H9 (cell line): Measurements from ENCODE around the gene POC1B. TPM values are rescaled to one million over a fixed set of nuclear protein-coding genes. Genes with fewer than 3 reads are reported as not detected.

Experiments used
- DNase-seq: peaks from one replicate; pipeline ENCODE4 v3.0.0-alpha.2; 2017
- H2AFZ ChIP-seq: one replicate; pipeline ENCODE4 v1.6.1; 2013; ENCODE audit warnings: mild to moderate bottlenecking, low read length, control low read depth, moderate library complexity
- H2AK5ac ChIP-seq: 2 replicates; pipeline ENCODE4 v1.6.1; 2013; ENCODE audit warnings: low read length, control low read depth, mixed read lengths; ENCODE audit not compliant: insufficient read length
- H2BK120ac ChIP-seq: one replicate; pipeline ENCODE4 v1.6.1; 2013; ENCODE audit warnings: low read depth, mild to moderate bottlenecking, low read length, control low read depth, inconsistent platforms; ENCODE audit not compliant: poor library complexity, severe bottlenecking
- H2BK12ac ChIP-seq: 2 replicates; pipeline ENCODE4 v1.6.1; 2013; ENCODE audit warnings: low read length, control low read depth, mixed read lengths, low read depth; ENCODE audit not compliant: insufficient read length
- H2BK15ac ChIP-seq: 2 replicates; pipeline ENCODE4 v1.6.1; 2013; ENCODE audit warnings: low read depth, low read length, control low read depth
- H2BK20ac ChIP-seq: one replicate; pipeline ENCODE4 v1.6.1; 2013; ENCODE audit warnings: low read depth, mild to moderate bottlenecking, low read length, control low read depth, inconsistent platforms; ENCODE audit not compliant: poor library complexity, severe bottlenecking
- H2BK5ac ChIP-seq: 2 replicates; pipeline ENCODE4 v1.6.1; 2013; ENCODE audit warnings: low read length, control low read depth, mixed read lengths; ENCODE audit not compliant: insufficient read length
- H3K14ac ChIP-seq: 2 replicates; pipeline ENCODE4 v1.6.1; 2013; ENCODE audit warnings: low read length, control low read depth; ENCODE audit not compliant: insufficient read depth
- H3K18ac ChIP-seq: 2 replicates; pipeline ENCODE4 v1.6.1; 2013; ENCODE audit warnings: low read depth, mild to moderate bottlenecking, mixed read lengths, low read length, control low read depth; ENCODE audit not compliant: insufficient read length
- H3K23ac ChIP-seq: 2 replicates; pipeline ENCODE4 v1.6.1; 2013; ENCODE audit warnings: low read length, control low read depth, mixed read lengths, low read depth; ENCODE audit not compliant: insufficient read length
- H3K23me2 ChIP-seq: 2 replicates; pipeline ENCODE4 v1.6.1; 2013; ENCODE audit warnings: low read depth, mild to moderate bottlenecking, mixed read lengths, low read length, control low read depth; ENCODE audit not compliant: insufficient read length, poor library complexity, severe bottlenecking
- H3K27ac ChIP-seq: 2 replicates; pipeline ENCODE4 v1.5.1; 2013; ENCODE audit warnings: low read length, control low read depth, mixed read lengths, low read depth; ENCODE audit not compliant: insufficient read length
- H3K27me3 ChIP-seq: 2 replicates; pipeline ENCODE4 v1.6.1; 2013; ENCODE audit warnings: low read length, control low read depth, inconsistent platforms; ENCODE audit not compliant: insufficient read depth
- H3K4ac ChIP-seq: 2 replicates; pipeline ENCODE4 v1.6.1; 2013; ENCODE audit warnings: low read depth, mild to moderate bottlenecking, control low read depth, inconsistent platforms, low read length, moderate library complexity
- H3K4me1 ChIP-seq: 2 replicates; pipeline ENCODE4 v1.6.1; 2013; ENCODE audit warnings: low read length, control low read depth, inconsistent platforms; ENCODE audit not compliant: insufficient read depth
- H3K4me2 ChIP-seq: 2 replicates; pipeline ENCODE4 v1.6.1; 2013; ENCODE audit warnings: low read length, control low read depth, mixed read lengths; ENCODE audit not compliant: insufficient read length, insufficient read depth
- H3K56ac ChIP-seq: 2 replicates; pipeline ENCODE4 v1.6.1; 2013; ENCODE audit warnings: low read depth, mild to moderate bottlenecking, mixed read lengths, low read length, control low read depth; ENCODE audit not compliant: insufficient read length
- H3K79me1 ChIP-seq: 2 replicates; pipeline ENCODE4 v1.6.1; 2013; ENCODE audit warnings: low read depth, mild to moderate bottlenecking, moderate library complexity, low read length, control low read depth, inconsistent platforms; ENCODE audit not compliant: insufficient read depth, poor library complexity, severe bottlenecking
- H3K79me2 ChIP-seq: 2 replicates; pipeline ENCODE4 v1.6.1; 2013; ENCODE audit warnings: low read length, control low read depth, inconsistent platforms; ENCODE audit not compliant: insufficient read depth
- H3K9ac ChIP-seq: 2 replicates; pipeline ENCODE4 v1.6.1; 2013; ENCODE audit warnings: low read length, control low read depth, mixed read lengths; ENCODE audit not compliant: insufficient read length; ENCODE audit errors: extremely low read depth
- H3K9me3 ChIP-seq: one replicate; pipeline ENCODE4 v1.6.1; 2013; ENCODE audit warnings: low read depth, low read length, inconsistent platforms; ENCODE audit not compliant: control insufficient read depth
- H3T11ph ChIP-seq: one replicate; pipeline ENCODE4 v1.6.1; 2013; ENCODE audit warnings: mild to moderate bottlenecking, low read length, control low read depth, inconsistent platforms
- H4K20me1 ChIP-seq: one replicate; pipeline ENCODE4 v1.6.1; 2013; ENCODE audit not compliant: control insufficient read depth, insufficient read length, insufficient read depth
- H4K5ac ChIP-seq: 2 replicates; pipeline ENCODE4 v1.6.1; 2013; ENCODE audit warnings: low read depth, mild to moderate bottlenecking, mixed read lengths, low read length, control low read depth; ENCODE audit not compliant: insufficient read length
- H4K8ac ChIP-seq: replicated peaks from 2 replicates; pipeline ENCODE4 v1.6.1; 2013; ENCODE audit warnings: low read length, control low read depth, mixed read lengths, low read depth; ENCODE audit not compliant: insufficient read length
- H4K91ac ChIP-seq: 2 replicates; pipeline ENCODE4 v1.6.1; 2013; ENCODE audit warnings: low read depth, mild to moderate bottlenecking, moderate library complexity, mixed read lengths, low read length, control low read depth; ENCODE audit not compliant: insufficient read length
- H3K27ac Mint-ChIP-seq, 3 experiments: 2 replicates in 2 of 3; 3 replicates in 1 of 3; pipeline ENCODE4 v1.8.0; 2020 to 2021; ENCODE audit warnings: mixed read lengths in 3 of 3, mild to moderate bottlenecking in 1 of 3, moderate library complexity in 1 of 3
- H3K27me3 Mint-ChIP-seq: 2 replicates; pipeline ENCODE4 v1.8.0; 2021; ENCODE audit warnings: low read depth, mild to moderate bottlenecking, moderate library complexity, mixed read lengths
- H3K36me3 Mint-ChIP-seq, 3 experiments: 2 replicates in 2 of 3; 3 replicates in 1 of 3; pipeline ENCODE4 v1.8.0; 2020 to 2021; ENCODE audit warnings: low read depth in 3 of 3, mixed read lengths in 3 of 3; ENCODE audit not compliant: insufficient read depth in 1 of 3
- H3K4me1 Mint-ChIP-seq, 2 experiments: 2 replicates each; pipeline ENCODE4 v1.8.0; 2020; ENCODE audit warnings: mixed read lengths in 2 of 2
- H3K4me3 Mint-ChIP-seq, 2 experiments: 2 replicates in 1 of 2; 3 replicates in 1 of 2; pipeline ENCODE4 v1.8.0; 2020 to 2021; ENCODE audit warnings: mild to moderate bottlenecking in 2 of 2, mixed read lengths in 2 of 2, moderate library complexity in 1 of 2
- H3K9me3 Mint-ChIP-seq, 2 experiments: 2 replicates in 1 of 2; 3 replicates in 1 of 2; pipeline ENCODE4 v1.8.0; 2020; ENCODE audit warnings: mild to moderate bottlenecking in 2 of 2, mixed read lengths in 2 of 2, moderate library complexity in 1 of 2
- CTCF ChIP-seq: fragments of 200-600 bp; sonication (generic); conservative IDR thresholded peaks from 3 replicates; pipeline ENCODE4 v1.8.0; 2021; ENCODE audit warnings: antibody characterized with exemption, mild to moderate bottlenecking
- WGBS: extraction: QIAGEN DNeasy Blood & Tissue Kit; methylation state at CpG from one replicate; pipeline ENCODE4 v1.1.7; 2013; ENCODE audit warnings: missing lambda C conversion rate, low lambda C conversion rate, mixed read lengths; ENCODE audit not compliant: insufficient read length; ENCODE audit errors: extremely low coverage; 5-methylcytosine and 5-hydroxymethylcytosine counted together
- total RNA-seq: library from RNA; stranded (reverse); gene quantifications from 2 replicates; pipeline ENCODE4 v1.2.1, GENCODE V29; 2021

The POC1B gene
- total RNA-seq, 1 experiment from 2014 or later, result 12.5 TPM

- no peak overlapping the region for H3K27ac ChIP-seq
- no peak overlapping the region for H2AFZ ChIP-seq
- WGBS, result no CpG with 5 or more reads among the region's 3 CpGs
- Mint-ChIP-seq H3K27me3 (no peaks in the 10 kb centered on the region), H3K27ac (no peak overlapping the region), H3K4me1 (peaks cover 5 to 9% of the 10 kb centered on the region in 2 experiments), H3K36me3 (peaks cover 0 to 5% (median 2%) of the 10 kb centered on the region in 3 experiments; a peak in 4 of 7 replicates), H3K4me3 (no peak overlapping the region), H3K9me3 (no peaks in the 10 kb centered on the region)
- H3K14ac ChIP-seq, result no peak overlapping the region
- no peak overlapping the region for H2BK5ac ChIP-seq
- H4K5ac ChIP-seq, result no peak overlapping the region
- H3K79me2 ChIP-seq, result no peaks in the 10 kb centered on the region
- TF ChIP-seq CTCF, result no peak
- no peaks in the 10 kb centered on the region; the same call in 1 of the 2 replicates for H3K4me1 ChIP-seq
- no peak overlapping the region for H2AK5ac ChIP-seq
- H3K4ac ChIP-seq, result no peak overlapping the region
- H3K9me3 ChIP-seq, result no peaks in the 10 kb centered on the region
- peaks cover 2% of the 10 kb centered on the region for H3K79me1 ChIP-seq
- H3K9ac ChIP-seq, result no peak overlapping the region
- no peak overlapping the region for H2BK20ac ChIP-seq
- no peak overlapping the region for H2BK15ac ChIP-seq
- no peak overlapping the region for H3K23ac ChIP-seq
- H3K23me2 ChIP-seq, result no peaks in the 10 kb centered on the region
- no peak overlapping the region for H4K91ac ChIP-seq
- no peak for DNase-seq
- no peak overlapping the region for H2BK12ac ChIP-seq
- no peak overlapping the region for H2BK120ac ChIP-seq
- H3K56ac ChIP-seq, result no peak overlapping the region
- H3T11ph ChIP-seq, result no peak overlapping the region
- H4K8ac ChIP-seq, result no peak overlapping the region
- no peak overlapping the region for H3K18ac ChIP-seq
- no peaks in the 10 kb centered on the region for H3K27me3 ChIP-seq
- H4K20me1 ChIP-seq, result no peaks in the 10 kb centered on the region
- H3K4me2 ChIP-seq, result no peak overlapping the region
These were observed 8.1 kb downstream of the POC1B start for GRCh38 chr12:89517720-89518119.
